HepG2 (cell line): ENCODE data around the gene KATNAL2. TPM values are rescaled to one million over a fixed set of nuclear protein-coding genes. Genes with fewer than 3 reads are reported as not detected.

Source experiments
- BCL3 ChIP-seq: sonication (generic); formaldehyde crosslinking; IDR thresholded peaks from 2 replicates; pipeline ENCODE4 v1.5.1; 2020; ENCODE audit warnings: mild to moderate bottlenecking, missing genetic modification reagents, moderate library complexity
- BRF2 ChIP-seq: sonication (generic); formaldehyde crosslinking; IDR thresholded peaks from 2 replicates; pipeline ENCODE4 v1.8.1; 2022; ENCODE audit warnings: mild to moderate bottlenecking, missing genetic modification reagents
- CCDC6 ChIP-seq: sonication (generic); formaldehyde crosslinking; IDR thresholded peaks from 2 replicates; pipeline ENCODE4 v1.8.1; 2022; ENCODE audit warnings: mild to moderate bottlenecking, missing genetic modification reagents, moderate library complexity
- CHD4 ChIP-seq: fragments of 200-600 bp; sonication (generic); IDR thresholded peaks from 2 replicates; pipeline ENCODE4 v1.7.0; 2017; ENCODE audit warnings: mild to moderate bottlenecking, low read length, borderline replicate concordance
- FOXA3 ChIP-seq: IDR thresholded peaks from 2 replicates; pipeline ENCODE4 v1.6.1; 2016; ENCODE audit warnings: missing genetic modification reagents, missing compliant biosample characterization
- KAT8 ChIP-seq: IDR thresholded peaks from 2 replicates; pipeline ENCODE4 v1.6.1; 2016; ENCODE audit warnings: missing genetic modification reagents, missing compliant biosample characterization
- MAFF ChIP-seq: IDR thresholded peaks from 2 replicates; pipeline ENCODE4 v1.6.1; 2011; ENCODE audit warnings: low read depth, low read length, improper control_type of control experiment
- MLXIP ChIP-seq: sonication (generic); formaldehyde crosslinking; IDR thresholded peaks from 2 replicates; pipeline ENCODE4 v1.9.0; 2021; ENCODE audit warnings: missing genetic modification reagents, borderline replicate concordance
- POLR2G ChIP-seq: fragments of 200-400 bp; formaldehyde crosslinking; IDR thresholded peaks from 2 replicates; pipeline ENCODE4 v1.6.1; 2018; ENCODE audit warnings: mild to moderate bottlenecking, low read depth, low read length, moderate library complexity
- PREB ChIP-seq: sonication (generic); formaldehyde crosslinking; IDR thresholded peaks from 2 replicates; pipeline ENCODE4 v1.4.0; 2020; ENCODE audit warnings: missing genetic modification reagents
- PRPF4 ChIP-seq: fragments of 200-400 bp; formaldehyde crosslinking; IDR thresholded peaks from 2 replicates; pipeline ENCODE4 v1.6.1; 2016; ENCODE audit warnings: low read length, low read depth; ENCODE audit not compliant: poor library complexity, severe bottlenecking
- SNAI1 ChIP-seq: sonication (generic); formaldehyde crosslinking; IDR thresholded peaks from 2 replicates; pipeline ENCODE4 v1.5.0; 2020; ENCODE audit warnings: mild to moderate bottlenecking, missing genetic modification reagents, borderline replicate concordance
- TAF1 ChIP-seq: sonication (generic); formaldehyde crosslinking; IDR thresholded peaks from 2 replicates; pipeline ENCODE4 v1.4.0; 2020; ENCODE audit warnings: missing genetic modification reagents
- TARDBP ChIP-seq: sonication (generic); formaldehyde crosslinking; IDR thresholded peaks from 2 replicates; pipeline ENCODE4 v1.8.0; 2022; ENCODE audit warnings: mild to moderate bottlenecking, missing genetic modification reagents
- TOPORS ChIP-seq: sonication (generic); formaldehyde crosslinking; IDR thresholded peaks from 2 replicates; pipeline ENCODE4 v1.8.0; 2023; ENCODE audit warnings: mild to moderate bottlenecking, missing genetic modification reagents
- ZNF101 ChIP-seq: sonication (generic); formaldehyde crosslinking; IDR thresholded peaks from 2 replicates; pipeline ENCODE4 v1.4.0; 2020; ENCODE audit warnings: mild to moderate bottlenecking, low read depth, missing genetic modification reagents, borderline replicate concordance
- ZNF207 ChIP-seq: fragments of 450-650 bp; IDR thresholded peaks from 2 replicates; pipeline ENCODE4 v1.6.1; 2016; ENCODE audit warnings: antibody characterized with exemption, borderline replicate concordance
- ZNF251 ChIP-seq: sonication (generic); formaldehyde crosslinking; IDR thresholded peaks from 2 replicates; pipeline ENCODE4 v1.9.0; 2021; ENCODE audit warnings: mild to moderate bottlenecking, missing genetic modification reagents
- ZNF260 ChIP-seq: sonication (generic); formaldehyde crosslinking; IDR thresholded peaks from 2 replicates; pipeline ENCODE4 v1.4.0; 2020; ENCODE audit warnings: missing genetic modification reagents, low read depth, mild to moderate bottlenecking, borderline replicate concordance
- ZNF382 ChIP-seq: sonication (generic); formaldehyde crosslinking; IDR thresholded peaks from 2 replicates; pipeline ENCODE4 v1.5.0; 2020; ENCODE audit warnings: missing genetic modification reagents, mild to moderate bottlenecking, borderline replicate concordance
- ZNF446 ChIP-seq: sonication (generic); formaldehyde crosslinking; IDR thresholded peaks from 2 replicates; pipeline ENCODE4 v1.5.0; 2020; ENCODE audit warnings: mild to moderate bottlenecking, missing genetic modification reagents
- ZNF570 ChIP-seq: sonication (generic); formaldehyde crosslinking; IDR thresholded peaks from 2 replicates; pipeline ENCODE4 v1.4.0; 2020; ENCODE audit warnings: mild to moderate bottlenecking, missing genetic modification reagents, borderline replicate concordance
- ZNF781 ChIP-seq: sonication (generic); formaldehyde crosslinking; IDR thresholded peaks from 2 replicates; pipeline ENCODE4 v1.5.1; 2020; ENCODE audit warnings: borderline replicate concordance, mild to moderate bottlenecking, missing genetic modification reagents; ENCODE audit errors: not compliant biosample characterization
- ZSCAN29 ChIP-seq: sonication (generic); formaldehyde crosslinking; conservative IDR thresholded peaks from 2 replicates; pipeline ENCODE4 v1.4.0; 2020; ENCODE audit warnings: mild to moderate bottlenecking, missing genetic modification reagents
- polyA plus RNA-seq, 8 experiments: library from polyadenylated mRNA; depleted of rRNA in 3 of 8; stranded (reverse) in 7 of 8; unstranded in 1 of 8; fragments of >200 nt; fragmentation: Illumina TruSeq in 4 of 8; extraction: Trizol in 4 of 8; gene quantifications; 2 replicates each; pipeline versions ENCODE4 v1.2.1 to v1.2.3, GENCODE V29; 2011 to 2016; ENCODE audit warnings: low read depth in 4 of 8, missing spikeins in 1 of 8, mixed read lengths in 1 of 8; ENCODE audit not compliant: insufficient read depth in 1 of 8
- total RNA-seq, 5 experiments: library from RNA; depleted of rRNA; stranded (reverse); fragments of >200 nt; fragmentation: Illumina TruSeq; extraction: Trizol; gene quantifications; 2 replicates each; pipeline ENCODE4 v1.2.3, GENCODE V29; 2016; ENCODE audit warnings: low read depth in 1 of 5

KATNAL2 gene
- total and polyA plus RNA-seq, 2 of the 13 experiments (the other 11 are each of a cell fraction or from before 2014, with no cell fraction given) = not detected

- TF ChIP-seq PREB (CRISPR knock-in tag) (no peak), BCL3 (CRISPR knock-in tag) (0 out of 2 replicates have a peak, but pooled peaks have one; percentile 43), CHD4 (no peak), KAT8 (CRISPR knock-in tag) (no peak), POLR2G (peak; percentile 73), PRPF4 (no peak), SNAI1 (no peak), MLXIP (no peak; the same call in 1 of the 2 replicates), ZNF446 (peak; percentile 12; the same call in 1 of the 2 replicates), TOPORS (no peak), ZNF570 (CRISPR knock-in tag) (no peak), BRF2 (CRISPR knock-in tag) (no peak; the same call in 1 of the 2 replicates), ZNF260 (no peak), ZNF781 (no peak), ZNF251 (CRISPR knock-in tag) (no peak), TAF1 (CRISPR knock-in tag) (no peak; the same call in 1 of the 2 replicates), TARDBP (no peak), MAFF (no peak), FOXA3 (CRISPR knock-in tag) (no peak), ZNF207 (no peak), ZSCAN29 (CRISPR knock-in tag) (no peak), ZNF382 (CRISPR knock-in tag) (no peak), ZNF101 (CRISPR knock-in tag) (no peak), CCDC6 (CRISPR knock-in tag) (peak; percentile 74; the same call in 1 of the 2 replicates)
Measured at GRCh38 chr18:46917108-46917802, at the start of gene KATNAL2, which contains the start of gene PIAS2 (continued).
